Measurements from ENCODE around the gene FBXL3. TPM values are rescaled to one million over a fixed set of nuclear protein-coding genes. Genes with fewer than 3 reads are reported as not detected.
"Not testable (repeated sequence)": the region's sequence is repeated elsewhere in the genome, so short reads cannot be mapped to it uniquely, and the experiment has no call there.

FBXL3 gene
- total and polyA plus RNA-seq, 7 donors: 12.5 to 41.3 (median 24.9) TPM

- Histone ChIP-seq H3K36me3 (ENCODE audit: insufficient read depth in 1 of 2, low read depth in 1 of 2) (no peaks in the 10 kb centered on the region), H3K27me3 (ENCODE audit: insufficient read depth in 3 of 3, low read length in 2 of 3) (no peaks in the 10 kb centered on the region), H3K4me3 (no peak overlapping the region), H3K9me3 (no peaks in the 10 kb centered on the region), H3K4me1 (no peaks in the 10 kb centered on the region), H3K27ac (no peak overlapping the region)
- 24 to 43% (median 33%) methylated on average over 6 of the region's 6 CpGs for WGBS, 3 donors
- intact Hi-C loops (cut with DNase I): no loop called here
- TF ChIP-seq CTCF (IDR thresholded peaks at IDR 0.05): no peak
- no peak for ATAC-seq
- DNase-seq: no peak
Measured at GRCh38 chr13:76968041-76968440, 58.9 kb downstream of the FBXL3 start.

- no peaks in the 10 kb centered on the region for H3K9me3 ChIP-seq
- H3K4me3 ChIP-seq: no peak overlapping the region
- intact Hi-C loops (cut with DNase I): no loop called here
- no peak overlapping the region for H3K27ac ChIP-seq
- DNase-seq: no peak
- H3K27me3 ChIP-seq (ENCODE audit: insufficient read depth in 3 of 3, low read length in 2 of 3): no peaks in the 10 kb centered on the region
- no peaks in the 10 kb centered on the region for H3K4me1 ChIP-seq
- 95 to 97% (median 97%) methylated on average over 6 of the region's 6 CpGs for WGBS, 3 donors
- H3K36me3 ChIP-seq (ENCODE audit: insufficient read depth in 1 of 2, low read depth in 1 of 2): no peaks in the 10 kb centered on the region
- ATAC-seq: no peak
- TF ChIP-seq CTCF (IDR thresholded peaks at IDR 0.05): no peak
Measured at GRCh38 chr13:76967031-76967430, 59.9 kb downstream of the FBXL3 start.

GRCh38 chr13:76965759-76966421 lies 61.1 kb downstream of the FBXL3 start:
- H3K4me3 ChIP-seq: no peak overlapping the region
- no peaks in the 10 kb centered on the region for H3K27me3 ChIP-seq (ENCODE audit: insufficient read depth in 3 of 3, low read length in 2 of 3)
- H3K27ac ChIP-seq: no peak overlapping the region
- DNase-seq (peak; percentile 25 to 61), ATAC-seq (no peak)
- H3K9me3 ChIP-seq: no peaks in the 10 kb centered on the region
- no peak for TF ChIP-seq CTCF (IDR thresholded peaks at IDR 0.05)
- no peaks in the 10 kb centered on the region for H3K4me1 ChIP-seq
- no peaks in the 10 kb centered on the region for H3K36me3 ChIP-seq (ENCODE audit: insufficient read depth in 1 of 2, low read depth in 1 of 2)
- intact Hi-C loops (cut with DNase I): no loop called here
- WGBS, 3 donors: 44 to 55% (median 49%) methylated on average over 6 of the region's 6 CpGs

- intact Hi-C loops (cut with DNase I); H3K36me3 ChIP-seq (ENCODE audit: insufficient read depth in 1 of 2, low read depth in 1 of 2); H3K4me1 ChIP-seq; H3K27ac ChIP-seq; DNase-seq; ATAC-seq; H3K27me3 ChIP-seq (ENCODE audit: insufficient read depth in 3 of 3, low read length in 2 of 3); H3K9me3 ChIP-seq; H3K4me3 ChIP-seq: not testable (repeated sequence)
Measured at GRCh38 chr13:76959734-76960133, 67.2 kb downstream of the FBXL3 start.

GRCh38 chr13:76958841-76959432 lies 68.0 kb downstream of the FBXL3 start:
- Histone ChIP-seq H3K4me1 (no peaks in the 10 kb centered on the region), H3K9me3 (peaks cover 10% of the 10 kb centered on the region), H3K36me3 (ENCODE audit: insufficient read depth in 1 of 2, low read depth in 1 of 2) (no peaks in the 10 kb centered on the region), H3K27ac (no peak overlapping the region), H3K4me3 (no peak overlapping the region), H3K27me3 (ENCODE audit: insufficient read depth in 3 of 3, low read length in 2 of 3) (no peaks in the 10 kb centered on the region)
- intact Hi-C loops (cut with DNase I): no loop called here
- no peak for ATAC-seq
- WGBS, 3 donors: 77 to 87% (median 86%) methylated on average over 4 of the region's 4 CpGs
- no peak for DNase-seq
- TF ChIP-seq CTCF (IDR thresholded peaks at IDR 0.05): no peak
